HepG2 (cell line): ENCODE results near the gene ZNF334. TPM values are rescaled to one million over a fixed set of nuclear protein-coding genes. Genes with fewer than 3 reads are reported as not detected.

Experiments
- FOXA3 ChIP-seq: IDR thresholded peaks from 2 replicates; pipeline ENCODE4 v1.6.1; 2016; ENCODE audit warnings: missing genetic modification reagents, missing compliant biosample characterization
- NFKB2 ChIP-seq: sonication (generic); formaldehyde crosslinking; IDR thresholded peaks from 2 replicates; pipeline ENCODE4 v1.4.0; 2020; ENCODE audit warnings: missing genetic modification reagents, borderline replicate concordance
- PHF21A ChIP-seq: sonication (generic); formaldehyde crosslinking; IDR thresholded peaks from 2 replicates; pipeline ENCODE4 v1.5.0; 2020; ENCODE audit warnings: mild to moderate bottlenecking, missing genetic modification reagents
- RNF219 ChIP-seq: sonication (generic); formaldehyde crosslinking; IDR thresholded peaks from 2 replicates; pipeline ENCODE4 v1.5.0; 2020; ENCODE audit warnings: mild to moderate bottlenecking, missing genetic modification reagents
- TMF1 ChIP-seq: sonication (generic); formaldehyde crosslinking; IDR thresholded peaks from 2 replicates; pipeline ENCODE4 v1.8.1; 2022; ENCODE audit warnings: low read depth, missing genetic modification reagents
- ZBTB33 ChIP-seq: sonication (generic); formaldehyde crosslinking; IDR thresholded peaks from 2 replicates; pipeline ENCODE4 v1.4.0; 2020; ENCODE audit warnings: missing genetic modification reagents
- ZBTB40 ChIP-seq, 2 experiments: fragments of 450-650 bp in 1 of 2; sonication (generic) in 1 of 2; formaldehyde crosslinking in 1 of 2; IDR thresholded peaks; 2 replicates each; pipeline versions ENCODE4 v1.6.1 to v1.8.0; 2016 to 2022; ENCODE audit warnings: antibody characterized with exemption in 1 of 2, mild to moderate bottlenecking in 1 of 2, missing genetic modification reagents in 1 of 2
- ZFX ChIP-seq: sonication (generic); formaldehyde crosslinking; IDR thresholded peaks from 2 replicates; pipeline ENCODE4 v1.4.0; 2020; ENCODE audit warnings: mild to moderate bottlenecking, low read depth, missing genetic modification reagents, moderate library complexity
- ZNF225 ChIP-seq: sonication (generic); formaldehyde crosslinking; IDR thresholded peaks from 2 replicates; pipeline ENCODE4 v1.4.0; 2020; ENCODE audit warnings: mild to moderate bottlenecking, missing genetic modification reagents
- ZNF430 ChIP-seq: sonication (generic); formaldehyde crosslinking; IDR thresholded peaks from 2 replicates; pipeline ENCODE4 v1.9.0; 2021; ENCODE audit warnings: mild to moderate bottlenecking, missing genetic modification reagents
- ZSCAN25 ChIP-seq: sonication (generic); formaldehyde crosslinking; IDR thresholded peaks from 2 replicates; pipeline ENCODE4 v1.8.0; 2022; ENCODE audit warnings: mild to moderate bottlenecking, missing genetic modification reagents
- polyA plus RNA-seq, 8 experiments: library from polyadenylated mRNA; depleted of rRNA in 3 of 8; stranded (reverse) in 7 of 8; unstranded in 1 of 8; fragments of >200 nt; fragmentation: Illumina TruSeq in 4 of 8; extraction: Trizol in 4 of 8; gene quantifications; 2 replicates each; pipeline versions ENCODE4 v1.2.1 to v1.2.3, GENCODE V29; 2011 to 2016; ENCODE audit warnings: low read depth in 4 of 8, missing spikeins in 1 of 8, mixed read lengths in 1 of 8; ENCODE audit not compliant: insufficient read depth in 1 of 8
- total RNA-seq, 5 experiments: library from RNA; depleted of rRNA; stranded (reverse); fragments of >200 nt; fragmentation: Illumina TruSeq; extraction: Trizol; gene quantifications; 2 replicates each; pipeline ENCODE4 v1.2.3, GENCODE V29; 2016; ENCODE audit warnings: low read depth in 1 of 5
- TF ChIP-seq, protein P1 (sequence below): sonication (generic); formaldehyde crosslinking; IDR thresholded peaks from 2 replicates; pipeline ENCODE4 v1.4.0; 2020; ENCODE audit warnings: missing genetic modification reagents

ZNF334 gene
- total and polyA plus RNA-seq, 2 of the 13 experiments (the other 11 are each of a cell fraction or from before 2014, with no cell fraction given) = 4.8 to 7.8 TPM

GRCh38 chr20:46551522-46552381 lies 38.4 kb upstream of the ZNF334 start (continued):
- no peak for TF ChIP-seq RNF219 (CRISPR knock-in tag)
- no peak for TF ChIP-seq ZBTB40 (IDR thresholded peaks at IDR 0.05)
- TF ChIP-seq ZBTB40 (CRISPR knock-in tag; IDR thresholded peaks at IDR 0.05) = 0 out of 2 replicates have a peak, but pooled peaks have one; percentile 12
- 0 out of 2 replicates have a peak, but pooled peaks have one; percentile 26 for TF ChIP-seq ZNF430 (CRISPR knock-in tag)
- TF ChIP-seq FOXA3 (CRISPR knock-in tag) = no peak
- no peak for TF ChIP-seq TMF1
- no peak for TF ChIP-seq NFKB2
- 0 out of 2 replicates have a peak, but pooled peaks have one; percentile 28 for TF ChIP-seq ZFX
- no peak for TF ChIP-seq ZBTB33
- TF ChIP-seq, protein P1, sequence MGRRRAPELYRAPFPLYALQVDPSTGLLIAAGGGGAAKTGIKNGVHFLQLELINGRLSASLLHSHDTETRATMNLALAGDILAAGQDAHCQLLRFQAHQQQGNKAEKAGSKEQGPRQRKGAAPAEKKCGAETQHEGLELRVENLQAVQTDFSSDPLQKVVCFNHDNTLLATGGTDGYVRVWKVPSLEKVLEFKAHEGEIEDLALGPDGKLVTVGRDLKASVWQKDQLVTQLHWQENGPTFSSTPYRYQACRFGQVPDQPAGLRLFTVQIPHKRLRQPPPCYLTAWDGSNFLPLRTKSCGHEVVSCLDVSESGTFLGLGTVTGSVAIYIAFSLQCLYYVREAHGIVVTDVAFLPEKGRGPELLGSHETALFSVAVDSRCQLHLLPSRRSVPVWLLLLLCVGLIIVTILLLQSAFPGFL (CRISPR knock-in tag) = no peak
- peak; percentile 27; the same call in 1 of the 2 replicates for TF ChIP-seq PHF21A
- no peak for TF ChIP-seq ZNF225
- 0 out of 2 replicates have a peak, but pooled peaks have one; percentile 25 for TF ChIP-seq ZSCAN25 (CRISPR knock-in tag)
